BLaER1 (cell line): Measurements from ENCODE around the gene XPA.
A peak's percentile ranks its signal among the peaks of the same experiment; 100 is the strongest.

Source experiments
- H3K27ac ChIP-seq: shearing (Covaris generic); formaldehyde crosslinking; 2 replicates; pipeline ENCODE4 v1.8.1; 2022
- H3K27me3 ChIP-seq: shearing (Covaris generic); formaldehyde crosslinking; 2 replicates; pipeline ENCODE4 v1.8.1; 2022
- H3K36me3 ChIP-seq: shearing (Covaris generic); formaldehyde crosslinking; 2 replicates; pipeline ENCODE4 v1.8.1; 2022
- H3K4me1 ChIP-seq: shearing (Covaris generic); formaldehyde crosslinking; 2 replicates; pipeline ENCODE4 v1.8.1; 2022
- H3K4me2 ChIP-seq: shearing (Covaris generic); formaldehyde crosslinking; 2 replicates; pipeline ENCODE4 v1.8.1; 2022
- H3K4me3 ChIP-seq: shearing (Covaris generic); formaldehyde crosslinking; 2 replicates; pipeline ENCODE4 v1.8.1; 2022
- H3K9ac ChIP-seq: shearing (Covaris generic); formaldehyde crosslinking; 2 replicates; pipeline ENCODE4 v1.8.1; 2022
- H3K9me3 ChIP-seq: shearing (Covaris generic); formaldehyde crosslinking; 2 replicates; pipeline ENCODE4 v1.8.1; 2022
- H4K20me1 ChIP-seq: shearing (Covaris generic); formaldehyde crosslinking; 2 replicates; pipeline ENCODE4 v1.8.1; 2022
- Cebpa-rat ChIP-seq: shearing (Covaris generic); IDR thresholded peaks from 2 replicates; pipeline ENCODE4 v1.8.1; 2022

XPA gene

DNA sequence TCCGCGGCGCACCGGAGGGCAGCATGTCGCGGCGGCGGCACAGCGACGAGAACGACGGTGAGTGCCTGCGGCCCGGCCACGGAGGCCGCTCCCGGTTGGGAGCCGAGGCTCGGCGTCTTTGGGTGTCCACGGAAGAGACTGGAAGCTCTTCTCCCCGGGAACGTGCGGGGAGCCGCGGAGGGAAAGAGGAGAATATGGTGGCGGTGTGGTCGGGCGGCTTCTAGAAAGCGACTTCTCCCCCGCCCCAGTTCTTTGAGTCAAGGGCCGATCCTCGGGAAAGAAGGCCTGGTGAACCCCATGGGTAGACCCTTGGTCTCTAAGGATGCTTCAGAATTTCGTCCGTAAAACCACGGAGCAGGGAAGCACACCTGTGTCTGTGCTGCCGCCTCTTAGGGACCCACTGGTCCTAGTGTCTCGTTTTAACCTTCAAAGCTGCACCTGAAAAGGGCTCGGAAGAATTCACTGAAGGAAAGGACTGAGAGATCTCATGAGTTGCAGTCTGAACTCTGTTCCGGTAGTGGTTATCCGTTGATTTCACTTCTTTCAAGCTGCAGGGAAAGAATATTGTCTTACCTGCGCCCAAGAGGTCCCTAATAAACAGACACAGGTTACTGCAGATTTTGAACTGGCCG, 63.2 kb downstream of the XPA start:
- Histone ChIP-seq H3K4me2 (peak overlapping the region; percentile 88), H3K36me3 (peaks cover 12% of the 10 kb centered on the region; the same call in 1 of the 2 replicates), H3K27me3 (no peaks in the 10 kb centered on the region), H4K20me1 (peaks cover 64% of the 10 kb centered on the region), H3K4me1 (peaks cover 52% of the 10 kb centered on the region), H3K9ac (peak overlapping the region; percentile 97), H3K27ac (peak overlapping the region; percentile 95), H3K9me3 (no peaks in the 10 kb centered on the region), H3K4me3 (peak overlapping the region; percentile 99)
- no peak for TF ChIP-seq Cebpa-rat

- Histone ChIP-seq H3K27me3 (no peaks in the 10 kb centered on the region), H3K4me2 (peak within 1 kb of the TSS; percentile 88), H4K20me1 (peaks cover 62% of the 10 kb centered on the region), H3K4me1 (peaks cover 47% of the 10 kb centered on the region), H3K27ac (peak within 1 kb of the TSS; percentile 95), H3K9me3 (no peaks in the 10 kb centered on the region), H3K36me3 (peaks cover 5% of the 10 kb centered on the region; the same call in 1 of the 2 replicates), H3K9ac (peak within 1 kb of the TSS; percentile 97), H3K4me3 (peak within 1 kb of the TSS; percentile 99)
- TF ChIP-seq Cebpa-rat = no peak
Measured at GRCh38 chr9:97632985-97633858, 63.9 kb downstream of the XPA start, which contains the start of the genes NCBP1 and TSTD2. Gene NCBP1, plus strand, starts transcription at chr9:97633821. Its CDS starts 61 bp downstream, at chr9:97633882. Gene TSTD2, minus strand, starts transcription at chr9:97633368. Its CDS starts 5,806 bp downstream, at chr9:97627562.

- no peak for TF ChIP-seq Cebpa-rat
- Histone ChIP-seq H3K9ac (peak overlapping the region; percentile 97), H3K4me1 (peaks cover 39% of the 10 kb centered on the region), H3K36me3 (peaks cover 4% of the 10 kb centered on the region; the same call in 1 of the 2 replicates), H3K27ac (peak overlapping the region; percentile 95), H3K4me3 (peak overlapping the region; percentile 99), H3K27me3 (no peaks in the 10 kb centered on the region), H3K4me2 (peak overlapping the region; percentile 87), H3K9me3 (no peaks in the 10 kb centered on the region), H4K20me1 (peaks cover 62% of the 10 kb centered on the region)
Measured at GRCh38 chr9:97632248-97632984, 64.7 kb downstream of the XPA start.

- H3K4me3 ChIP-seq = no peak overlapping the region
- no peak overlapping the region for H3K27ac ChIP-seq
- H3K9me3 ChIP-seq = no peaks in the 10 kb centered on the region
- no peaks in the 10 kb centered on the region for H3K27me3 ChIP-seq
- H4K20me1 ChIP-seq = peaks cover 53% of the 10 kb centered on the region
- no peak overlapping the region for H3K9ac ChIP-seq
- no peak overlapping the region for H3K4me2 ChIP-seq
- H3K36me3 ChIP-seq = peaks cover 12% of the 10 kb centered on the region
- no peak for TF ChIP-seq Cebpa-rat
- H3K4me1 ChIP-seq = peaks cover 24% of the 10 kb centered on the region
Measured at GRCh38 chr9:97630591-97630990, 66.5 kb downstream of the XPA start.

- Histone ChIP-seq H3K27ac (no peak overlapping the region), H3K9me3 (no peaks in the 10 kb centered on the region), H3K4me1 (peaks cover 14% of the 10 kb centered on the region), H3K27me3 (no peaks in the 10 kb centered on the region), H3K9ac (no peak overlapping the region), H4K20me1 (peaks cover 52% of the 10 kb centered on the region; the same call in 1 of the 2 replicates), H3K4me2 (no peak overlapping the region), H3K4me3 (no peak overlapping the region), H3K36me3 (peaks cover 24% of the 10 kb centered on the region)
- no peak for TF ChIP-seq Cebpa-rat
Measured at GRCh38 chr9:97629156-97629555, 68.0 kb downstream of the XPA start.

- H3K36me3 ChIP-seq = peaks cover 29% of the 10 kb centered on the region
- H3K27me3 ChIP-seq = no peaks in the 10 kb centered on the region
- no peak for TF ChIP-seq Cebpa-rat
- no peak overlapping the region for H3K27ac ChIP-seq
- H3K4me3 ChIP-seq = no peak overlapping the region
- no peaks in the 10 kb centered on the region for H3K9me3 ChIP-seq
- H3K4me2 ChIP-seq = no peak overlapping the region
- peaks cover 52% of the 10 kb centered on the region; the same call in 1 of the 2 replicates for H4K20me1 ChIP-seq
- no peak overlapping the region for H3K9ac ChIP-seq
- peaks cover 14% of the 10 kb centered on the region for H3K4me1 ChIP-seq
Measured at GRCh38 chr9:97628668-97629067, 68.5 kb downstream of the XPA start.

- Histone ChIP-seq H3K27ac (no peak overlapping the region), H3K4me3 (no peak overlapping the region), H4K20me1 (peaks cover 53% of the 10 kb centered on the region; the same call in 1 of the 2 replicates), H3K27me3 (no peaks in the 10 kb centered on the region), H3K9ac (no peak overlapping the region), H3K9me3 (peaks cover under 1% of the 10 kb centered on the region; the same call in 1 of the 2 replicates), H3K36me3 (peaks cover 40% of the 10 kb centered on the region), H3K4me2 (no peak overlapping the region), H3K4me1 (peaks cover 14% of the 10 kb centered on the region)
- no peak for TF ChIP-seq Cebpa-rat
Measured at GRCh38 chr9:97627624-97628023, 69.5 kb downstream of the XPA start.

DNA sequence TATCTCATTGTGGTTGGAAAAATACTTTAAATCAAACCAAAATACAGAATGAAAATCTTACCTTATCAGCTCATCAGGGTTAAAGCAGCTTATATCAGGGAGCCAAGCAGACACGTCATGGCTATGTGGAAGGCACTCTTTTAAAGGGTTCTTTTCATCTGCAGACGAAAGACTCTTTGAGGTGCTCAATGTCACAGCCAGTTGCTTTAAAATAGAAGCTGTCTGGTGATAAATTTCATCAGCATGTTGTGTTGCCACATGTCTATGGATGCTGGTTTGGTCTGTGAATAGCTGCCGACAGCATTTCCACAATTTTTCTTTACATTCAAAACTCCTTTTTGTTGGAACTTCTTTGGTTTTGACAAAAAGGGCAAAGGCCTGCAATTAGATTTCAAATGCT, 71.5 kb downstream of the XPA start:
- H3K9ac ChIP-seq = no peak overlapping the region
- H3K36me3 ChIP-seq = peaks cover 60% of the 10 kb centered on the region
- no peak overlapping the region for H3K27ac ChIP-seq
- H4K20me1 ChIP-seq = peaks cover 53% of the 10 kb centered on the region; the same call in 1 of the 2 replicates
- no peak overlapping the region for H3K4me2 ChIP-seq
- TF ChIP-seq Cebpa-rat = no peak
- H3K27me3 ChIP-seq = no peaks in the 10 kb centered on the region
- H3K4me3 ChIP-seq = no peak overlapping the region
- no peaks in the 10 kb centered on the region for H3K4me1 ChIP-seq
- peaks cover 20% of the 10 kb centered on the region for H3K9me3 ChIP-seq
